ENCODE data around the gene CPNE2.
A peak's percentile ranks its signal among the peaks of the same experiment; 100 is the strongest.
"Not testable (repeated sequence)": the region's sequence is repeated elsewhere in the genome, so short reads cannot be mapped to it uniquely, and the experiment has no call there.

Gene CPNE2

DNA sequence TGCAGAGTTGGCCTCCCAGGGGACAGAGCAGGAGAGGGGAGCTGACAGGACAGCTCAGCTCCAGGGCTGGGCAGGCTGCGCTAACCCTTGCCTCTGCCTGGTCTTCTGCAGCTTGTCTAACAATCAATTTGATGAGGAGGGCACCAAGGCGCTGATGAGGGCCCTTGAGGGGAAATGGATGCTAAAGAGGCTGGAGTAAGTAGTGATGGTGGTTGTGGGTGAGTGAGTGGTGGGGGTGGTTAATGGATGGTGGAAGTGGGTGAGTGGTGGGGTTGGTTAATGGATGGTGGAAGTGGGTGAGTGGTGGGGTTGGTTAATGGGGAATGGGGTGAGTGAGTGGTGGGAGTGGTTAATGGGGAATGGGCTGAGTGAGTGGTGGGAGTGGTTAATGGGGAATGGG is 22.0 kb upstream of the CPNE2 start:
- no peak for ATAC-seq

DNA sequence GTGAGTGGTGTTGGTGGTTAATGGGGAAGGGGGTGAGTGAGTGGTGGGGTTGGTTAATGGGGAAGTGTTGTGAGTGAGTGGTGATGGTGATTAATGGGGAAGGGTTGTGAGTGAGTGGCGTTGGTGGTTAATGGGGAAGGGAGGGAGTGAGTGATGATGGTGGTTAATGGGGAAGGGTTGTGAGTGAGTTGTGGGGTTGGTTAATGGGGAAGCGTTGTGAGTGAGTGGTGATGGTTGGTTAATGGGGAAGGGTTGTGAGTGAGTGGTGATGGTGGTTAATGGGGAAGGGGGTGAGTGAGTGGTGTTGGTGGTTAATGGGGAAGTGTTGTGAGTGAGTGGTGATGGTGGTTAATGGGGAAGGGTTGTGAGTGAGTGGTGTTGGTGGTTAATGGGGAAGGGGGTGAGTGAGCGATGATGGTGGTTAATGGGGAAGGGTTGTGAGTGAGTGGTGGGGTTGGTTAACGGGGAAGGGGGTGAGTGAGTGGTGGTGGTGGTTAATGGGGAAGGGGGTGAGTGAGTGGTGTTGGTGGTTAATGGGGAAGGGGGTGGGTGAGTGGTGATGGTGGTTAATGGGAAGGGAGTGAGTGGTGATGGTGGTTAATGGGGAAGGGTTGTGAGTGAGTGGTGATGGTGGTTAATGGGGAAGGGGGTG is 21.2 kb upstream of the CPNE2 start:
- not testable (repeated sequence) for ATAC-seq

GRCh38 chr16:57071831-57072582 is 20.4 kb upstream of the CPNE2 start:
- ATAC-seq = peak; percentile 28 to 48

GRCh38 chr16:57072616-57073275 is 19.6 kb upstream of the CPNE2 start:
- no peak for ATAC-seq

DNA sequence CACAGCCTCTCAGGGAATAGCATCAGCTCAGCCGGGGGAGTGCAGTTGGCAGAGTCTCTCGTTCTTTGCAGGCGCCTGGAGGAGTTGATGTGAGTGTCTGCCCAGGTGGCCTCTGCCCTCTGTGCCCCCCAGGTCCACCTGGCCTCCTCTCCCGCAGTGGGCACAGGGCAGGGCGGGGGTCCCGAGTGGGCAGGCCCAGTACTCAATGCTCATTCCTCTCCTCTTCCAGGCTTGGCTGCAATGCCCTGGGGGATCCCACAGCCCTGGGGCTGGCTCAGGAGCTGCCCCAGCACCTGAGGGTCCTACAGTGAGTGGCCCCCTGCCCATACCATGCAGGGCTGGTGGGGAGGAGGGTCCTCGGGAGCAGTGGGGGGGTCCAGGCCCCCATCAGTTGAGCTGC is 14.7 kb upstream of the CPNE2 start:
- ATAC-seq = no peak

DNA sequence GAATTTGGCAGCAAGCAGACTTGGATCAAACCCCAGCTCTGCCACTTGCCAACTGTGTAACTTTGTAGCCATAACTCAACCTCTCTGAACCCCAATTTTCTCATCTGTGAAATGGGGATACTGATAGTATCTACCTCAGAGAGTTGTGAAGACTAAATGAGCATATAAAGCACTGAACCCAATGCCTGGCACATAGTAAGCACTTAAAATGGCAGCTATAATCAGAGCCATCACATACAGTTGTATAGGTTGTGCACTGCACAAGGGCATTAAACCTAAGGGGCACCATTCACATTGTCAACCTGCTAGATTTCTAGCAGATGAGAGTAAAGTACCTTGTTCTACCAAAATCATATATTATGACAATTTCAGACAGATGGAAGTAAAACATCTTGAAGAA is 10.6 kb upstream of the CPNE2 start:
- no peak for ATAC-seq

DNA sequence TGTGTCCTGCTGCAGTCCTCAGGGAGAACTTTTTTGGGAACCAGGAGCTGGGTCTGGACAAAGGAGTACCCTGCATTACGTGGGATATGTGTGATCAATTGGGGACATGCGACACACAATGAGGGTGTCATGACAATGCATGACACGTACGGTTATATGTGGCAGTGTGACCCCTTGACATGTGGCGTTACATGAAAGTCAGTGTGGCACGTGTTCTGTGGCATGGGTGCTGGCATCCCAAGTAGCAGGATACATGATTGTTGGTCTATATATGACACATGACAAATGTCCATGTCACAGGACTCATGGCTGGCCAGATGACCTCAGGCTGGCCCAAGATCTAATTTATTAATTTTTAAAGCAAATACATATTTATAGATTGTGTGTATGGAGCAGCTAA is 9.7 kb upstream of the CPNE2 start:
- ATAC-seq = no peak

DNA sequence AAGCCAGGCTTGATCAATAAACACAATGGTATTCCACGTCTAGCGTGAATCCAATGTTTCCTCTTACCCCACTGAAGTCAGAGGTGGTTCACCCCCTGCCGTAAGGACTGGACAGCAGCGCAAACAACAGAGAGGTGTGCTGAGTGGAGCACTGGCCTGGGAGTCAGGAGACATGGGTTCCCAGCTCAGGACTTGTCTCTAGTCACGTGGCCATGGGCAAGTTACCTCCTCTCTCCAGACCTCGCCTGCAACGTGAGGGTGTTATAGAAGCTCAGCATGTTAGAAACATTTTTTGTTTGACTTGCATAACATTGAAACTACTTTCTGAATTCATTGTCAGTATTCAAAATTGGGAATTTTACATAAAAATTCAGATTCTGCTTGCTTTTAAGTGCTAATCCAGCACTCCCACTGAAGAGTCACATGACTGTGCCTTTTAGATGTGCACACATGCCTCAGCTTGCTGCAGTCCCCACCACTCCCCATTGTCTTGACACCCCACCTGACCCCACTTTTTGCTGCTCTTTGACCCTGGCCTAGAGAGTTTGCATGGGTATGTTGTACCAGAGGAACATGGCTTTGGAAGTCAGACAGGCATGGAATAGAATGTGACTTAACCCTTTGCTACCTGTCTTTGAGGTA is 8.8 kb upstream of the CPNE2 start:
- no peak for ATAC-seq

DNA sequence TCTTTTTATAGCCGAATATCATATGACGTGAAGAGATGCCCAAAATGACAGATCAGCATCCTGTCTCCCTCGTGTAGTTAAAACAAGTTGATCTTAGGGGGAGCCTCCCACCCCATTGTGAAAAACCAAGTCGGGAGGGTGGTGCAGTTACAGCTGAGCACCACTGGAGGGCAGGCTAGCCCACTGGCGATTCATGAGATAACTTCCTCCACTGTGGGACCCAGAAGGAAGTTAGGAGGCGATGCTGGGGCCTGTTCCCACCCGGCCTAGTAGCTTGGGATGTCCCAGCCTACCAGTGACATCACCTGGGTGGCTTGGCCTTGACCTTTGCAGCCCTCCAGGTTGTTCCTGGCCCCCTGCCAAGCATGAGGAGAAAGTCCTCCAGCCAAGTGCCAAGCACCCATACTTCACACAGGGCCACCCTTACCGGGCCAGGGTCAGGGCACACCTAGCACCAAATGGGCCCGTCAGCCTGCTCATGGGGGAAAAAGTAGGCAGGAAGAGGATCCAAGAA is 8.1 kb upstream of the CPNE2 start:
- ATAC-seq = peak; percentile 78 to 80

GRCh38 chr16:57084996-57085395 is 7.4 kb upstream of the CPNE2 start:
- no peak for ATAC-seq

GRCh38 chr16:57087003-57087402 is 5.4 kb upstream of the CPNE2 start:
- ATAC-seq = no peak

GRCh38 chr16:57089406-57089805 is 3.0 kb upstream of the CPNE2 start:
- no peak for ATAC-seq

DNA sequence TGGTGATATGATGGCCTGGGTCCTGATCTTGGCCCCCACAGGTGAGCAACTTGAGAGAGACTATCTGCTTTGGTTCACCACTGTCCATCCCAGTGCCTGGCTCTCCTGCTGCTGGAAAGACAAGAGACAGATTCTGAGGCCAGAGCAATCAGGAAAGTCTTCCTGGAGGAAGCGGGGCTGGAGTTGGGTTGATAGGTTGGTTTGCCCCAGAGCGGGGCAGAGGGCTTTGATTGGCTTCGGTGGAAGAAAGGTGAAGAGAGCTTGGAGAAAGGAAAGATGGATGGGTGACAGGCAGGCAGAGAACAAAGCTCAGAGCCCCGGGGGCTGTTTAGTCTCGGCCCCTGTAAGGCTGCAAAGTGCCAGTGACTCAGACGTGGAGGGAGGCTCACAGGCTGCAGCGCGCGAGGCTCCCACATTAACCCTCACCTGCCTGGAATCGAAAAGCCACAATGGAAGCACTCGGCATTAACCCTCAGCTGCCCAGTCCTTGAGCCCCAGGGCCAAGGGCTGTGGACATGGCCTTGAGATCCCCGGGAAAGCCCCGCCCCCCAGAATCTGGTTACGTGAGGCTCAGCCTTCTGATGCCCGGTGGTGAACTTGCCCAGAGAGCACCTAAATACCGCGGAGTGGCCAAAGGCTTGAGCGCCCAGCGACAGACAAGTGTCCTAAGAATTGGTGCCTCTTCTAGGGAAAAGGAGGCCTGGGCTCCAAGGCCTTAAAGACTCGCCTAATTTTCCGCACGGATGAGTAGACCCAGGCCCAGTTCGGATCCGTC is 996 bp upstream of the CPNE2 start:
- no peak for ATAC-seq

DNA sequence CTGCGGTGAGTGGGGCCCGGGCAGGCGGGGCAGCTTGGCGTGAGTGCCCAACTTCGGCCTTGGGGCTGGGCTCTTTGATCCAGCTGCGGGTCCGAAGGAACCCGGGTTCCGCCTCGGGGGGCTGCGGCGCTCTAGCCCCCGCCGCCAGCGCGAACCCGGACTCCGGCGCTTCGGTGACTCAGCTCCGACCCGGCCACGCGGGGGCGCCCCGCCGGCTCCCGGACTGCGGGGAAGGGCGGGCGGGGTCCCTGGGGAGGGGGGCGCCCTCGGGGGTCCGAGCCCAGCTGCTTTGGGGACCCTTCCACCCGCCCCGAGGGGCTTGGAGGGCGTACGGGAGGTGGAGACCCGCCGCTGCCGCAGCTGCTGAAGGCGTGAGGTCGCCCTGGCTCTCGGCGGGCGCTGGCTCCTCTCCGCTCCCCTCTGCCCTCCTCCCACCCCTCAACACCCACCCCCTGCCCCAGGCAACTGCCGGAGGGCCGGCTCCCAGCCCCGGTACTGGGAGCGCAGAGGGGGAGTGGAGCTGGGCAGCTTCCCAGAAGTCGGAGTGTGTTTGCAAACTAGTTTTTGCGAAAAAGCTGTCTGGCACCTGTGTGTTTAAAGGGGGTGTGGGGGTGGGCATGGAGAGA is 516 bp downstream of the CPNE2 start:
- ATAC-seq = peak; percentile 47 to 61

DNA sequence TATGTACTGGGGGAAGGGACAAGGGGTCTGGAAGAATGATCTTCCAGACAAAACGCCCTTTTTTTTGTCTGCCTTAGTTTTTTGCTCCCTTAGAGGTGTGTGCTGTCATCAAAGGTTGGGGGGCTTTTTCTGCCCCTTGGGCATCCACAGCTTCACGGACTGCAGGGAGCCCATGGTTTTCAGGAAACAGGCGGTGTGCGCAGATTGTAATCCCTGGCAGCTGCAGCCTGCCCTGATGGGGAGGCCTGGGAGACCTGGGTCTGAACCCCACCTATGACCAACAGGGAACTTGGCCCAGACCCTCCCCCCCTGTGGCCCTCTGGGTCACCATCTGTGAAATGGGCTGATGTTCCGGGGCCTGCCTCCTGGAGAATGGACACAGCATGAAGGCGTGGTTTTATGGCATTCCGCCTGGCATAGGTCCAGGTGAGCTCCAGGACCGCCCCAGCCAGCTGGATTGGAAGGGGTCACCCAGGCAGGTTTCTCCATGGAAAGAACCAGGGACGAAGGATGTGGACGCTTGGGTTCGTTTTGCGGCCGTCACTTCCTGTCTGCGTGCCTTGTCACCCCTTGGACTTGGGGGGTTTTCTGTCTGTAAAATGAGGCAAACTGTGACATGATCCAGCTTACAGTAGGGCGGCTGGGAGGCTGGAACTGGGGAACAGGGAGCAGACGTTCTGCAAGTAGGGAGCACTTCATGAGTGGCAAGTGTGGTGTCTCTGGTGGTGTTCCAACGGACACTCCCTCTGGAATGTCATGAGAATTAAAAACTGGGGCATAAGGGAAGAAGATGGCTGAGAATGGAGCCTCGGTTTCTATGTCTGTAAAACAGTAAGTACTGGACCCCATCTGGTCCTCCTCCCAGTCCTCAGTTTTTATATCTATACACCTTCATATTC is 1.5 kb downstream of the CPNE2 start:
- no peak for ATAC-seq

DNA sequence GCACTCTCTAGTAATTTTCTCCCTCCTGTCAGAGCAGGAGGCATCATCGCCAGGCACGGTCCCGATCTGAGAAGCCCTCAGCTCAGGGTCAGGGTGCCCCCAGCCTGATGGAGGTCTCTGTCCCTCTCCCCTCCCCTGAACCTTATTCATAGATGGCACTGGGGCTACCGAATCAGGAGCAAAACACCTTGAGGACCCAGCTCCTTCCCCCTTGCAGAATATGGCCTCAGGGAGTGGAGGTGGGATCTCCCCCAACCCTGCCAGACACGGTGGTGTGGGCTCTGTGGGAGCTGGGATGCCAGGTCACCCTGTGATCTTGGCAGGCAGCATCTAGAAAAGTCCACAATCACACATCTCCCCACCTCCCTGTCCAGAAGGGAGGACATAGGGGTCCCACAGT is 2.5 kb downstream of the CPNE2 start:
- ATAC-seq = no peak

GRCh38 chr16:57096192-57096591 is 3.8 kb downstream of the CPNE2 start:
- no peak for ATAC-seq

DNA sequence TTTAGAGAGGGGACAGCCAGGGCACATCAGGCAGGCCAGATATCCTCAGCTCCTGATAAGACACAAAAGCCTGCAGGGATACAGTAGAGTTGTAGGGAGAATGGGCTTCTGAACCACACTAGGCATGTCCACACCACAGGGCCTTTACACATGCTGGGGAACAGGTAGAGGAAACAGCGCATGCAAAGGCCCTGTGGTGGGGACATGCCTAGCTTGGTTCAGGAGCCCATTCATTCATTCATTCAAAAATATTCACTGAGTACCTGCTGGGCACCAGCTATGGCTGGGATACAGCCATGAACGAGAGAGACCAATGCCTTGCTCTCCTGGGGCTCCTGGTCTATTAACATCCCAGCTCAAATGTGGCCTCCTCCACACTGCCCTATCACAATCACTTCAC is 4.4 kb downstream of the CPNE2 start:
- ATAC-seq = no peak

GRCh38 chr16:57098188-57098841 is 5.9 kb downstream of the CPNE2 start:
- no peak for ATAC-seq

DNA sequence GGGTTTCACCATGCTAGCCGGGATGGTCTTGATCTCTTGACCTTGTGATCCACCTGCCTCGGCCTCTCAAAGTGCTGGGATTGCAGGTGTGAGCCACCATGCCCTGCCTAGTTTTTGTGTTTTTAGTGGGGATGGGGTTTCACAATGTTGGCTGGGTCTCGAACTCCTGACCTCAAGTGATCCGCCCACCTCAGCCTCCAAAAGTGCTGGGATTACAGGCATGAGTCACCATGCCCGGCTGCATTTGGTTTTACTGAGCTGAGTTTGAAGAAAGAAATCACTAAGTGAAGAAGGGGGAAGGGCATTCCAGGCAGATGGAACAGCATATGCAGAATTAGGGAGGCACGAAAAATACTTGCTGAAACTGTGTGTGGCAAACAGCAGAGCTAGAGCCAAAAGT is 7.6 kb downstream of the CPNE2 start:
- ATAC-seq = not testable (repeated sequence)

Measured in activated CD4-positive, CD25-positive, alpha-beta regulatory T cell treated with anti-CD3 and anti-CD28 coated beads, Interleukin-2, amount 50 U/mL, for 24 hours (primary cell).